Neural progenitor cell (in vitro differentiated cells): ENCODE results near the gene LPP.

Experiments used
- EZH2 ChIP-seq: fragments of 200-600 bp; sonication (generic); IDR thresholded peaks from 2 replicates; pipeline ENCODE4 v1.6.1; 2017; ENCODE audit warnings: antibody characterized with exemption, mild to moderate bottlenecking, moderate library complexity
- TF ChIP-seq, protein P1 (sequence below): fragments of 200-600 bp; sonication (generic); IDR thresholded peaks from 2 replicates; pipeline ENCODE4 v1.5.1; 2017; ENCODE audit warnings: antibody characterized with exemption, mild to moderate bottlenecking

GRCh38 chr3:188911026-188911850, 757.3 kb downstream of the LPP start:
- TF ChIP-seq, protein P1, sequence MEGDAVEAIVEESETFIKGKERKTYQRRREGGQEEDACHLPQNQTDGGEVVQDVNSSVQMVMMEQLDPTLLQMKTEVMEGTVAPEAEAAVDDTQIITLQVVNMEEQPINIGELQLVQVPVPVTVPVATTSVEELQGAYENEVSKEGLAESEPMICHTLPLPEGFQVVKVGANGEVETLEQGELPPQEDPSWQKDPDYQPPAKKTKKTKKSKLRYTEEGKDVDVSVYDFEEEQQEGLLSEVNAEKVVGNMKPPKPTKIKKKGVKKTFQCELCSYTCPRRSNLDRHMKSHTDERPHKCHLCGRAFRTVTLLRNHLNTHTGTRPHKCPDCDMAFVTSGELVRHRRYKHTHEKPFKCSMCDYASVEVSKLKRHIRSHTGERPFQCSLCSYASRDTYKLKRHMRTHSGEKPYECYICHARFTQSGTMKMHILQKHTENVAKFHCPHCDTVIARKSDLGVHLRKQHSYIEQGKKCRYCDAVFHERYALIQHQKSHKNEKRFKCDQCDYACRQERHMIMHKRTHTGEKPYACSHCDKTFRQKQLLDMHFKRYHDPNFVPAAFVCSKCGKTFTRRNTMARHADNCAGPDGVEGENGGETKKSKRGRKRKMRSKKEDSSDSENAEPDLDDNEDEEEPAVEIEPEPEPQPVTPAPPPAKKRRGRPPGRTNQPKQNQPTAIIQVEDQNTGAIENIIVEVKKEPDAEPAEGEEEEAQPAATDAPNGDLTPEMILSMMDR = no peak
- TF ChIP-seq EZH2 = no peak
